ENCODE measurements around the gene LYRM1. TPM values are rescaled to one million over a fixed set of nuclear protein-coding genes. Genes with fewer than 3 reads are reported as not detected.

LYRM1 gene
- total and polyA plus RNA-seq, 4 donors, result 27.8 to 50.5 (median 31.1) TPM

DNA sequence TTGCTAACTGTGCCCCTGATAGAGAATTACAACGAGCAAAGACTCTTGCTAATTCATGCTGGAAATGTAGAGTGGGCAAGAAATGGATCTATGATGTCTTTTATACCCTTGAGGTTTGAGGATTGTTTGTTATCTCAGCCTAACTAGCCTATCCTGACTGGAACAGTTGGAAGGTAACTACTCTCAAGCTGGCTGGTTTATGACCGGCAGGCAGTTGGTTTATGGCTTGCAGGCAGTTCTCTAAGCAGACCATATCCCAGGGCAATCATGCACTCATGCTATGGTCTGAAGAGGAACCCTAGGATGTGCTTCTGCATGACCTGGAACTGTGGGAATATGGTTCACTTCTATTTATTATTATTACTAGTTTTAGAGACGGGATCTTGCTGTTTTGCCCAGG lies 49.1 kb downstream of the LYRM1 start:
- ATAC-seq (ENCODE audit: insufficient read depth, low FRiP score) (no peak), DNase-seq (no peak)
- Histone ChIP-seq H3K36me3 (ENCODE audit: control insufficient read depth in 4 of 4, insufficient read depth in 4 of 4, low read length in 4 of 4) (no peaks in the 10 kb centered on the region), H3K9me3 (ENCODE audit: control insufficient read depth in 4 of 4, insufficient read depth in 3 of 4, low read length in 3 of 4) (no peaks in the 10 kb centered on the region), H3K4me1 (ENCODE audit: control insufficient read depth in 5 of 5, insufficient read depth in 5 of 5, low read length in 5 of 5) (no peaks in the 10 kb centered on the region), H3K4me3 (no peak overlapping the region), H3K9ac (ENCODE audit: insufficient read depth in 1 of 2, low read length in 2 of 2) (no peak overlapping the region), H3K27me3 (ENCODE audit: control insufficient read depth in 3 of 3, insufficient read depth in 3 of 3, low read length in 2 of 3) (no peaks in the 10 kb centered on the region), H3K27ac (ENCODE audit: low read depth in 1 of 2, low read length in 1 of 2) (no peak overlapping the region)
- TF ChIP-seq, protein P1, sequence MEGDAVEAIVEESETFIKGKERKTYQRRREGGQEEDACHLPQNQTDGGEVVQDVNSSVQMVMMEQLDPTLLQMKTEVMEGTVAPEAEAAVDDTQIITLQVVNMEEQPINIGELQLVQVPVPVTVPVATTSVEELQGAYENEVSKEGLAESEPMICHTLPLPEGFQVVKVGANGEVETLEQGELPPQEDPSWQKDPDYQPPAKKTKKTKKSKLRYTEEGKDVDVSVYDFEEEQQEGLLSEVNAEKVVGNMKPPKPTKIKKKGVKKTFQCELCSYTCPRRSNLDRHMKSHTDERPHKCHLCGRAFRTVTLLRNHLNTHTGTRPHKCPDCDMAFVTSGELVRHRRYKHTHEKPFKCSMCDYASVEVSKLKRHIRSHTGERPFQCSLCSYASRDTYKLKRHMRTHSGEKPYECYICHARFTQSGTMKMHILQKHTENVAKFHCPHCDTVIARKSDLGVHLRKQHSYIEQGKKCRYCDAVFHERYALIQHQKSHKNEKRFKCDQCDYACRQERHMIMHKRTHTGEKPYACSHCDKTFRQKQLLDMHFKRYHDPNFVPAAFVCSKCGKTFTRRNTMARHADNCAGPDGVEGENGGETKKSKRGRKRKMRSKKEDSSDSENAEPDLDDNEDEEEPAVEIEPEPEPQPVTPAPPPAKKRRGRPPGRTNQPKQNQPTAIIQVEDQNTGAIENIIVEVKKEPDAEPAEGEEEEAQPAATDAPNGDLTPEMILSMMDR (IDR thresholded peaks at IDR 0.05; ENCODE audit: control extremely low read depth, extremely low read depth), result no peak
- 90 to 93% methylated on average over 3 of the region's 3 CpGs for WGBS, 2 donors

DNA sequence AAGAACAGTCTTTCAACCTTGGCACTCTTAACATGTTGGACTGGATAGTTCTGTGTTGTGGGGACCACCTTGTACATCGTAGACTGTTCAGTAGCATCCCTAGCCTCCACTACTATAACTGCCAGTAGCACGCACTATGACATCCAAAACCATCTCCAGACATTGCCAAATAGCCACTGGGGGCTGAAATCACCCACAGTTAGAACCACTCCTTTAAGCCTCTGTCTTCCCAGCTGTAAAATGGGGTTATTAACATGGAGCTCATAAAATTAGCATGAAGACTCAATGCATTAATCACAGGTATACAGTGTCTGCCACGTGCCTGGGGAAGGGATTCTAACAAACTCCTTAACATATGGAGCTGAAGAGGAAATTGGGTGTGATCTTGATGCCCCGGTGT lies 49.7 kb downstream of the LYRM1 start:
- Histone ChIP-seq H3K9me3 (ENCODE audit: control insufficient read depth in 4 of 4, insufficient read depth in 3 of 4, low read length in 3 of 4) (no peaks in the 10 kb centered on the region), H3K9ac (ENCODE audit: insufficient read depth in 1 of 2, low read length in 2 of 2) (no peak overlapping the region), H3K4me1 (ENCODE audit: control insufficient read depth in 5 of 5, insufficient read depth in 5 of 5, low read length in 5 of 5) (no peaks in the 10 kb centered on the region), H3K27ac (ENCODE audit: low read depth in 1 of 2, low read length in 1 of 2) (no peak overlapping the region), H3K4me3 (no peak overlapping the region), H3K27me3 (ENCODE audit: control insufficient read depth in 3 of 3, insufficient read depth in 3 of 3, low read length in 2 of 3) (no peaks in the 10 kb centered on the region), H3K36me3 (ENCODE audit: control insufficient read depth in 4 of 4, insufficient read depth in 4 of 4, low read length in 4 of 4) (no peaks in the 10 kb centered on the region)
- TF ChIP-seq, protein P1 (IDR thresholded peaks at IDR 0.05; ENCODE audit: control extremely low read depth, extremely low read depth), result no peak
- DNase-seq (no peak), ATAC-seq (ENCODE audit: insufficient read depth, low FRiP score) (no peak)
- WGBS, 2 donors, result 86 to 93% methylated on average over 4 of the region's 4 CpGs

DNA sequence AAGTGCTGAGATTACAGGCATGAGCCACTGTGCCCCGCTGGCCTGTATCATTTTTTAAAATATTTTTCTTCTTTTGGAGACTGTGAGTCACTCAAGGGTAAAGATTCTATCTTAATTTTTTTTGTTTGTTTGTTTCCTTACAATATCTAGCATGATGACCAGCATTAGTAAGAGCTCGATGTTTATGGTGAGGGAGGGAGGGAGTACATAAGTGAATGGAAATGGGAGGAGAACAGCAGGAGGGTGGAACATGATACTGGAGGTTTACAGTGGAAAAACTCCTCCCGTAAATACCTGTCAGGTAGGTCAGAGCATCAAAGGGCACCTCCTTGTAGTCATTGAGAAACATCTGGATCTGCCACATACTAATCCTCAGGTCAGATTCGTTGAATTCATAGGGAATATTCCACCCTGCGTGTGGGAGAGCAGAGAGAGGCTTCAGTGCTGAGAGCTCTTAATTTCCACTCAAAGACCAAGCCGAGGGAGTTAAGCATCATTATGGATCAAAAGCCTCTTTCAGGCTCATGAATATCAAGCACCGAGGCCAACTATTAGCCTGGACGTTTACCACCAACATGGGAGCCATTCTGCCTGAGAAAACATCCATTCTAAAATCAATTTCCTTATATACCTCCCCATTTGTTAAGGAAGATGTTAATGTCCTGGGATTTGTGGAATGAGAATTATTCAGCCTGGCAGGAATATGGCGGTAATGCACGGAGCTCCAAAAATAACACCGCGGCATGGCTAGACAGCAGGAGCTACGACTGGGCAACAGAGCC lies 51.8 kb downstream of the LYRM1 start:
- WGBS, 2 donors, result 72 to 89% methylated on average over 13 of the region's 13 CpGs
- no peaks in the 10 kb centered on the region for H3K9me3 ChIP-seq (ENCODE audit: control insufficient read depth in 4 of 4, insufficient read depth in 3 of 4, low read length in 3 of 4)
- H3K9ac ChIP-seq (ENCODE audit: insufficient read depth in 1 of 2, low read length in 2 of 2), result no peak overlapping the region
- H3K27me3 ChIP-seq (ENCODE audit: control insufficient read depth in 3 of 3, insufficient read depth in 3 of 3, low read length in 2 of 3), result no peaks in the 10 kb centered on the region
- no peak for ATAC-seq (ENCODE audit: insufficient read depth, low FRiP score)
- peak in 1 of 3 donors; percentile 13 for DNase-seq
- H3K4me1 ChIP-seq (ENCODE audit: control insufficient read depth in 5 of 5, insufficient read depth in 5 of 5, low read length in 5 of 5), result no peaks in the 10 kb centered on the region
- no peaks in the 10 kb centered on the region for H3K36me3 ChIP-seq (ENCODE audit: control insufficient read depth in 4 of 4, insufficient read depth in 4 of 4, low read length in 4 of 4)
- TF ChIP-seq, protein P1 (IDR thresholded peaks at IDR 0.05; ENCODE audit: control extremely low read depth, extremely low read depth), result no peak
- H3K27ac ChIP-seq (ENCODE audit: low read depth in 1 of 2, low read length in 1 of 2), result no peak overlapping the region
- H3K4me3 ChIP-seq, result no peak overlapping the region

Data from lung (tissue), 12 donors.